Mesenchymal stem cell (in vitro differentiated cells and primary cell): Measurements from ENCODE around the gene KCNQ4.
A peak's percentile ranks its signal among the peaks of the same experiment; 100 is the strongest.

Experiments
- DNase-seq: peaks from one replicate; pipeline ENCODE4 v3.0.0-alpha.2; 2013
- H2AFZ ChIP-seq: one replicate; pipeline ENCODE4 v1.6.1; 2013; ENCODE audit warnings: low read depth, mild to moderate bottlenecking, control low read depth, inconsistent platforms, low read length, moderate library complexity
- H2AK5ac ChIP-seq: 2 replicates; pipeline ENCODE4 v1.6.1; 2013; ENCODE audit warnings: low read length, moderate library complexity, mild to moderate bottlenecking, inconsistent platforms; ENCODE audit not compliant: severe bottlenecking
- H2BK120ac ChIP-seq: one replicate; pipeline ENCODE4 v1.6.1; 2013; ENCODE audit warnings: low read depth, mild to moderate bottlenecking, inconsistent platforms, low read length, moderate library complexity
- H2BK12ac ChIP-seq, 2 experiments: one replicate each; pipeline ENCODE4 v1.6.1; 2013; ENCODE audit warnings: inconsistent platforms in 2 of 2, low read length in 2 of 2, mild to moderate bottlenecking in 2 of 2, moderate library complexity in 2 of 2, control low read depth in 1 of 2
- H2BK15ac ChIP-seq: one replicate; pipeline ENCODE4 v1.6.1; 2013; ENCODE audit warnings: mild to moderate bottlenecking, low read depth, inconsistent platforms; ENCODE audit not compliant: poor library complexity, severe bottlenecking
- H2BK5ac ChIP-seq: 2 replicates; pipeline ENCODE4 v1.6.1; 2013; ENCODE audit warnings: low read depth, mild to moderate bottlenecking, low read length, control low read depth, inconsistent platforms; ENCODE audit not compliant: poor library complexity, severe bottlenecking
- H3K14ac ChIP-seq, 2 experiments: one replicate each; pipeline ENCODE4 v1.6.1; 2013; ENCODE audit warnings: inconsistent platforms in 2 of 2, low read length in 2 of 2, control low read depth in 1 of 2, mild to moderate bottlenecking in 1 of 2, moderate library complexity in 1 of 2
- H3K18ac ChIP-seq, 2 experiments: one replicate each; pipeline ENCODE4 v1.6.1; 2013; ENCODE audit warnings: inconsistent platforms in 2 of 2, low read length in 2 of 2, control low read depth in 1 of 2, low read depth in 1 of 2, mild to moderate bottlenecking in 1 of 2
- H3K23ac ChIP-seq, 2 experiments: one replicate each; pipeline ENCODE4 v1.6.1; 2013; ENCODE audit warnings: inconsistent platforms in 2 of 2, low read length in 2 of 2, mild to moderate bottlenecking in 2 of 2, moderate library complexity in 2 of 2, control low read depth in 1 of 2
- H3K27ac ChIP-seq: 2 replicates; pipeline ENCODE4 v1.5.1; 2013; ENCODE audit warnings: mild to moderate bottlenecking, moderate library complexity, low read length, control low read depth, inconsistent platforms; ENCODE audit not compliant: poor library complexity, severe bottlenecking
- H3K27me3 ChIP-seq, 2 experiments: 2 replicates each; pipeline versions ENCODE4 v1.6.1 to v1.7.0; 2013; ENCODE audit warnings: low read length in 2 of 2, mild to moderate bottlenecking in 2 of 2, moderate library complexity in 2 of 2, control low read depth in 1 of 2, inconsistent platforms in 1 of 2; ENCODE audit not compliant: control insufficient read depth in 1 of 2, insufficient read depth in 1 of 2
- H3K36me3 ChIP-seq, 2 experiments: 2 replicates each; pipeline versions ENCODE4 v1.6.1 to v1.7.0; 2013; ENCODE audit warnings: low read length in 2 of 2, control low read depth in 1 of 2, inconsistent platforms in 1 of 2, low read depth in 1 of 2, mild to moderate bottlenecking in 1 of 2; ENCODE audit not compliant: insufficient read depth in 2 of 2, control insufficient read depth in 1 of 2
- H3K4ac ChIP-seq, 2 experiments: one replicate each; pipeline ENCODE4 v1.6.1; 2013; ENCODE audit warnings: inconsistent platforms in 2 of 2, low read length in 2 of 2, mild to moderate bottlenecking in 2 of 2, moderate library complexity in 2 of 2, control low read depth in 1 of 2, low read depth in 1 of 2
- H3K4me1 ChIP-seq: 2 replicates; pipeline ENCODE4 v1.6.1; 2013; ENCODE audit warnings: low read depth, low read length, control low read depth; ENCODE audit not compliant: control insufficient read depth, insufficient read depth
- H3K4me2 ChIP-seq: 2 replicates; pipeline ENCODE4 v1.6.1; 2013; ENCODE audit warnings: low read length, mild to moderate bottlenecking, inconsistent platforms; ENCODE audit not compliant: poor library complexity, severe bottlenecking
- H3K4me3 ChIP-seq, 2 experiments: 2 replicates each; pipeline versions ENCODE4 v1.5.1 to v1.7.0; 2013; ENCODE audit warnings: low read length in 2 of 2, mild to moderate bottlenecking in 2 of 2, control low read depth in 1 of 2, low read depth in 1 of 2; ENCODE audit not compliant: insufficient read depth in 1 of 2
- H3K79me1 ChIP-seq: replicated peaks from 2 replicates; pipeline ENCODE4 v1.6.1; 2013; ENCODE audit warnings: mild to moderate bottlenecking, control low read depth, low read length, inconsistent platforms; ENCODE audit not compliant: poor library complexity, severe bottlenecking
- H3K9ac ChIP-seq: 2 replicates; pipeline ENCODE4 v1.7.0; 2013; ENCODE audit warnings: mild to moderate bottlenecking, low read length, moderate library complexity
- H3K9me3 ChIP-seq: 2 replicates; pipeline ENCODE4 v1.7.0; 2013; ENCODE audit warnings: mild to moderate bottlenecking, low read length; ENCODE audit not compliant: control insufficient read depth
- H4K8ac ChIP-seq: one replicate; pipeline ENCODE4 v1.6.1; 2013; ENCODE audit warnings: inconsistent platforms, mild to moderate bottlenecking, low read length, moderate library complexity
- H4K91ac ChIP-seq: one replicate; pipeline ENCODE4 v1.6.1; 2013; ENCODE audit warnings: mild to moderate bottlenecking, low read length, inconsistent platforms
- WGBS: methylation state at CpG from one replicate; pipeline ENCODE4 v1.1.7; 2013; ENCODE audit warnings: mixed read lengths; 5-methylcytosine and 5-hydroxymethylcytosine counted together

Gene KCNQ4

DNA sequence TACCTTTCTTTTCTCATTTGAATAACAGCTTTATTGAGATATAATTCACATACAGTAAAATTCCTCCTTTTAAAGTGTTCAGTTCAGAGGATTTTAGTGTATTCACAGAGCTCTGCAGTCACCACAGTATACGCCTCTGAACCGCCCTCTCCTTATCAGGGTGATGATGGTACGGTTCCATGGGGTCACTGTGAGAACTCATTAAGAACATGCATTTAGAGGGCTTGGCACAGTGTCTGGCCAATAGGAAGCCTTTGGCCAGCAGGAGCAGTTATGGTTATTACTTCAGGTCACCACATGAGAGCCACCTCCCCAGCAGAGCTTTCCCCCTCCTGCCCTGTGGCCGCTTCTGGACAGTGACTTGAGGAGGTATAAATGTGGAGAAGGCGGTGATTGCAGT is 27.3 kb downstream of the KCNQ4 start:
- no peak overlapping the region for H2BK15ac ChIP-seq
- no peak overlapping the region for H4K8ac ChIP-seq
- no peak overlapping the region for H2AK5ac ChIP-seq
- no peak overlapping the region for H2BK120ac ChIP-seq
- no peak overlapping the region for H3K9ac ChIP-seq
- no peak for DNase-seq
- H3K36me3 ChIP-seq: no peaks in the 10 kb centered on the region
- no peak overlapping the region for H3K18ac ChIP-seq
- H2BK5ac ChIP-seq: no peak overlapping the region
- H3K4me3 ChIP-seq: no peak overlapping the region
- no peak overlapping the region for H3K23ac ChIP-seq
- no peak overlapping the region for H3K14ac ChIP-seq
- H2BK12ac ChIP-seq: no peak overlapping the region
- H3K79me1 ChIP-seq: no peaks in the 10 kb centered on the region
- 82% methylated on average over 5 of the region's 5 CpGs for WGBS
- no peak overlapping the region for H2AFZ ChIP-seq
- no peaks in the 10 kb centered on the region for H3K9me3 ChIP-seq
- H3K4me2 ChIP-seq: no peak overlapping the region
- H3K4ac ChIP-seq: no peak overlapping the region
- no peak overlapping the region for H4K91ac ChIP-seq
- peaks cover 0 to 30% of the 10 kb centered on the region in 2 experiments for H3K27me3 ChIP-seq
- H3K4me1 ChIP-seq: no peaks in the 10 kb centered on the region
- H3K27ac ChIP-seq: no peak overlapping the region

- H2BK15ac ChIP-seq: no peak overlapping the region
- peaks cover 11 to 63% of the 10 kb centered on the region in 2 experiments for H3K27me3 ChIP-seq
- H2AFZ ChIP-seq: no peak overlapping the region
- no peak overlapping the region for H3K9ac ChIP-seq
- H4K91ac ChIP-seq: no peak overlapping the region
- peaks cover 16% of the 10 kb centered on the region for H3K4me1 ChIP-seq
- no peak overlapping the region for H3K4ac ChIP-seq
- H3K27ac ChIP-seq: no peak overlapping the region
- H4K8ac ChIP-seq: no peak overlapping the region
- no peak overlapping the region for H3K4me2 ChIP-seq
- H3K79me1 ChIP-seq: no peaks in the 10 kb centered on the region
- no peak overlapping the region for H3K4me3 ChIP-seq
- no peak overlapping the region for H2BK120ac ChIP-seq
- peaks cover 0 to 3% of the 10 kb centered on the region in 2 experiments for H3K36me3 ChIP-seq
- no peak overlapping the region for H3K14ac ChIP-seq
- no peak overlapping the region for H2BK5ac ChIP-seq
- no peak for DNase-seq
- no peak overlapping the region for H3K23ac ChIP-seq
- H3K18ac ChIP-seq: no peak overlapping the region
- H2AK5ac ChIP-seq: no peak overlapping the region
- no peak overlapping the region for H2BK12ac ChIP-seq
- 84% methylated on average over 9 of the region's 9 CpGs for WGBS
- no peaks in the 10 kb centered on the region for H3K9me3 ChIP-seq
Measured at GRCh38 chr1:40815420-40815819, 31.8 kb downstream of the KCNQ4 start.

DNA sequence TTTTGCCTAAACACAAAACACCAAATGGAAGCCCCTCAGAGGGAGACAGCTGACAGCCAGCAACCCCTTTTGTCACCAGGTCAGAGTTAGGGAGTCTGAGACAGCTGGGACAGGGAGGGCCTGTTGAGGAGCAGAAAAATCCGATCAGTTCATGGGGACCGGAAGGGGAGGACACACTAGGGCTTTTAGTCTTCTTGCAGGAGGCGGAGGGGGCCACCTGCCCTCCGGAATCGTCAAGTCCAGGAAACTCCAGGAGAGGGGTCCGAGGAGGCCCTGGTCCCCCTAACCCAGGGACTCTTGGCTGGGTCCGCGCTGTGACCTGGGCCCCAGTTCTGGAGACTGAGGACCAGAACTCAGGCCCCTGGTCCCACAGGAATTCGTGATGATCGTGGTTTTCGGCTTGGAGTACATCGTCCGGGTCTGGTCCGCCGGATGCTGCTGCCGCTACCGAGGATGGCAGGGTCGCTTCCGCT is 34.2 kb downstream of the KCNQ4 start:
- H2AFZ ChIP-seq: no peak overlapping the region
- no peak overlapping the region for H4K91ac ChIP-seq
- H2BK12ac ChIP-seq: no peak overlapping the region
- H3K27ac ChIP-seq: no peak overlapping the region
- no peak overlapping the region for H3K9ac ChIP-seq
- H3K4me2 ChIP-seq: peak overlapping the region; percentile 95
- no peaks in the 10 kb centered on the region for H3K9me3 ChIP-seq
- peaks cover 24% of the 10 kb centered on the region for H3K4me1 ChIP-seq
- no peak overlapping the region for H2BK120ac ChIP-seq
- 28% methylated on average over 19 of the region's 19 CpGs for WGBS
- H3K27me3 ChIP-seq: peaks cover 11 to 61% of the 10 kb centered on the region in 2 experiments
- no peak overlapping the region for H2BK5ac ChIP-seq
- peaks cover 0 to 3% of the 10 kb centered on the region in 2 experiments for H3K36me3 ChIP-seq
- no peak overlapping the region for H3K4ac ChIP-seq
- H3K23ac ChIP-seq: peak overlapping the region in 1 of 2 experiments; percentile 18
- H3K4me3 ChIP-seq: no peak overlapping the region
- H4K8ac ChIP-seq: no peak overlapping the region
- no peak for DNase-seq
- no peak overlapping the region for H3K18ac ChIP-seq
- no peak overlapping the region for H2BK15ac ChIP-seq
- H3K79me1 ChIP-seq: no peaks in the 10 kb centered on the region
- no peak overlapping the region for H2AK5ac ChIP-seq
- no peak overlapping the region for H3K14ac ChIP-seq

GRCh38 chr1:40818264-40818961 is 34.8 kb downstream of the KCNQ4 start:
- Histone ChIP-seq H3K23ac (peak overlapping the region in 1 of 2 experiments; percentile 36), H3K4me2 (peak overlapping the region; percentile 95), H2BK12ac (peak overlapping the region in 1 of 2 experiments; percentile 35), H3K14ac (peak overlapping the region in 1 of 2 experiments; percentile 73), H2BK15ac (peak overlapping the region; percentile 12), H3K4ac (no peak overlapping the region), H3K4me3 (peak overlapping the region; percentile 56 to 73), H4K8ac (no peak overlapping the region), H3K27ac (no peak overlapping the region), H2BK5ac (no peak overlapping the region), H3K9me3 (no peaks in the 10 kb centered on the region), H3K9ac (no peak overlapping the region), H3K36me3 (peaks cover 0 to 3% of the 10 kb centered on the region in 2 experiments), H2BK120ac (no peak overlapping the region), H2AK5ac (no peak overlapping the region), H3K27me3 (peaks cover 11 to 57% of the 10 kb centered on the region in 2 experiments), H3K4me1 (peaks cover 24% of the 10 kb centered on the region), H3K18ac (peak overlapping the region in 1 of 2 experiments; percentile 54), H3K79me1 (no peaks in the 10 kb centered on the region), H2AFZ (peak overlapping the region; percentile 72), H4K91ac (peak overlapping the region; percentile 66)
- WGBS: 2% methylated on average over 58 of the region's 59 CpGs
- no peak for DNase-seq
